ENCODE measurements around the gene PIGP. TPM values are rescaled to one million over a fixed set of nuclear protein-coding genes. Genes with fewer than 3 reads are reported as not detected.

Gene PIGP
- total and polyA plus RNA-seq, 2 of the 8 experiments (the other 6 are each of a cell fraction or from before 2014, with no cell fraction given), result 11.3 to 18.0 TPM

DNA sequence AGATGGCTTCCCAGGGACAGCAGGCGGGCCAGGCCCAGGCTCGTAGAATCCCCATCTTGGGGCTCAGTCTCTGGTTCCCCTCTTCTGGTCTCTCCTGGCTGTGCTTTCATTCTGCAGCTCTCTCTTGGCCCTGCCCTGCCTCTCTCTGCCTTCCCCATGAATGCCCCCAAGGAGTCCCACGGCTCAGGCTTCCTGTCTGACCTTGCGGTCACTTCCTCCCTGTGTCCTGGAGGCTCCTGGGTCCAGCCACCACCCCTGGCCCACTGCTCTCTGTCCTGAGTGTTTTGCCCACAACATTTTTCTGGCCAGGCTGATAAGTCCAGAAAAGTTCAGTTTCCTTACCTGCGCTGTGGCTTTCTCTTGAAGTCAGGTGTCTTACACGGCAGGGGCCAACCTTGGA, 29.1 kb downstream of the PIGP start:
- H3K18ac ChIP-seq (ENCODE audit: extremely low read depth, low read length), result no peak overlapping the region; the same call in 1 of the 2 replicates
- H3K14ac ChIP-seq (ENCODE audit: insufficient read length), result no peak overlapping the region
- POLR2A ChIA-PET (ENCODE audit: partially characterized antibody), result no interaction called here
- no peak overlapping the region for H2BK12ac ChIP-seq (ENCODE audit: low read depth, low read length)
- no peak overlapping the region for H3K4me3 ChIP-seq (ENCODE audit: extremely low read depth in 1 of 4, insufficient read depth in 2 of 4, low read depth in 3 of 4, low read length in 4 of 4)
- no peak overlapping the region for H2BK120ac ChIP-seq (replicated peaks; ENCODE audit: low read depth, low read length)
- no peak overlapping the region for H3K4ac ChIP-seq (replicated peaks; ENCODE audit: insufficient read length, low read depth, low read length)
- WGBS, 2 experiments (ENCODE audit: extremely low coverage in 1 of 2, insufficient coverage in 1 of 2, insufficient read length in 1 of 2, insufficient replicate concordance in 2 of 2, low coverage in 1 of 2, low lambda C conversion rate in 2 of 2, missing lambda C conversion rate in 1 of 2), result 91% methylated on average over 6 of the region's 6 CpGs; no CpG with 5 or more reads in 1 of the 2 experiments
- FAIRE-seq, result no peak
- H3K4me1 ChIP-seq (replicated peaks in 1 of 4; ENCODE audit: control insufficient read depth in 3 of 4, insufficient read depth in 4 of 4, low read length in 3 of 4), result peaks cover 0 to 12% (median 6%) of the 10 kb centered on the region in 4 experiments; a peak in 5 of 7 replicates
- no peak overlapping the region for H3K27ac ChIP-seq (ENCODE audit: low read depth, low read length)
- no peak overlapping the region for H2BK15ac ChIP-seq (ENCODE audit: low read length)
- TF ChIP-seq MAFK (IDR thresholded peaks at IDR 0.05; ENCODE audit: low read depth, low read length) (no peak), BRCA1 (IDR thresholded peaks at IDR 0.05; ENCODE audit: low read depth, low read length) (no peak), EP300 (IDR thresholded peaks at IDR 0.05; ENCODE audit: borderline replicate concordance in 1 of 2, low read depth in 2 of 2, low read length in 2 of 2) (no peak), ZNF274 (IDR thresholded peaks at IDR 0.05; ENCODE audit: borderline replicate concordance, extremely low read depth, low read length) (no peak), PHF8 (conservative IDR thresholded peaks at IDR 0.05; ENCODE audit: low read depth, low read length) (no peak), SIX5 (IDR thresholded peaks at IDR 0.05; ENCODE audit: low read depth, low read length) (no peak), SP1 (IDR thresholded peaks at IDR 0.05; ENCODE audit: low read depth, low read length) (no peak)
- H4K5ac ChIP-seq (ENCODE audit: insufficient read length, low read depth, low read length), result no peak overlapping the region
- H2BK5ac ChIP-seq (ENCODE audit: low read depth, low read length), result no peak overlapping the region
- H3K79me2 ChIP-seq (ENCODE audit: control insufficient read depth in 1 of 2, insufficient read depth in 2 of 2, low read length in 2 of 2), result no peaks in the 10 kb centered on the region
- H3K4me2 ChIP-seq (ENCODE audit: insufficient read depth in 1 of 2, low read depth in 2 of 2, low read length in 2 of 2), result no peak overlapping the region
- H2BK20ac ChIP-seq (ENCODE audit: low read length), result no peak overlapping the region
- H3K27me3 ChIP-seq (replicated peaks in 1 of 4; ENCODE audit: control insufficient read depth in 3 of 4, extremely low read depth in 1 of 4, insufficient read depth in 3 of 4, low read length in 3 of 4), result peaks cover 0 to 63% (median 26%) of the 10 kb centered on the region in 4 experiments; a peak in 5 of 7 replicates
- no peak overlapping the region for H3K56ac ChIP-seq (replicated peaks; ENCODE audit: insufficient read length, low read depth, low read length)
- H4K8ac ChIP-seq (ENCODE audit: extremely low read depth, insufficient read depth, low read length), result no peak overlapping the region
- no peaks in the 10 kb centered on the region for H3K79me1 ChIP-seq (ENCODE audit: low read depth, low read length)
- no peak overlapping the region for H2AFZ ChIP-seq (ENCODE audit: low read length)
- H2AK5ac ChIP-seq (ENCODE audit: low read depth, low read length), result no peak overlapping the region
- no peaks in the 10 kb centered on the region for H3K23me2 ChIP-seq (ENCODE audit: low read depth, low read length)
- no peak overlapping the region for H3K23ac ChIP-seq (ENCODE audit: insufficient read length)
- DNase-seq (ENCODE audit: low read depth in 1 of 2, low spot score in 2 of 2), result no peak
- CTCF ChIA-PET (ENCODE audit: partially characterized antibody), result no interaction called here
- H3K9me3 ChIP-seq (ENCODE audit: insufficient read depth in 2 of 2, low read depth in 1 of 2, low read length in 1 of 2), result no peaks in the 10 kb centered on the region
- no peak overlapping the region for H4K91ac ChIP-seq (replicated peaks; ENCODE audit: insufficient read length, low read length)
- H4K20me1 ChIP-seq (replicated peaks in 1 of 2; ENCODE audit: control insufficient read depth in 1 of 2, insufficient read depth in 2 of 2, low read length in 2 of 2), result peaks cover 0 to 2% of the 10 kb centered on the region in 2 experiments
- H3K36me3 ChIP-seq (ENCODE audit: control insufficient read depth in 2 of 4, insufficient read depth in 4 of 4, low read length in 3 of 4), result no peaks in the 10 kb centered on the region
- no peak overlapping the region for H3K9ac ChIP-seq (replicated peaks in 1 of 4; ENCODE audit: extremely low read depth in 1 of 4, low read depth in 3 of 4, low read length in 3 of 4)

Data from H1 (cell line).